Hematopoietic multipotent progenitor cell treated with erythropoietin and hydrocortisone succinate and interleukin-3 and kit ligand, for 15 days (in vitro differentiated cells): ENCODE results near the gene INHBE.
"Not testable (repeated sequence)": the region's sequence is repeated elsewhere in the genome, so short reads cannot be mapped to it uniquely, and the experiment has no call there.

Source experiments
- DNase-seq: peaks from one replicate; pipeline ENCODE4 v3.0.0-alpha.2; 2015; ENCODE audit warnings: low spot score

Gene INHBE

GRCh38 chr12:57476162-57476992 lies 21.3 kb downstream of the INHBE start:
- DNase-seq = no peak

- DNase-seq = no peak
Measured at GRCh38 chr12:57476993-57477709, 22.0 kb downstream of the INHBE start.

GRCh38 chr12:57477710-57478681 lies 22.9 kb downstream of the INHBE start:
- DNase-seq = no peak

GRCh38 chr12:57479043-57479375 lies 23.9 kb downstream of the INHBE start:
- DNase-seq = no peak

GRCh38 chr12:57479376-57480115 lies 24.4 kb downstream of the INHBE start, which contains the start of gene ARHGAP9:
TSS of gene ARHGAP9 (minus strand) at chr12:57479866. CDS start at chr12:57479406, 460 bp downstream.
- no peak for DNase-seq

GRCh38 chr12:57481671-57482070 lies 26.6 kb downstream of the INHBE start:
- DNase-seq = no peak

GRCh38 chr12:57483466-57483865 lies 28.4 kb downstream of the INHBE start:
- no peak for DNase-seq

- no peak for DNase-seq
Measured at GRCh38 chr12:57485695-57486094, 30.6 kb downstream of the INHBE start.

GRCh38 chr12:57487055-57487596 lies 32.0 kb downstream of the INHBE start:
- DNase-seq = no peak

- DNase-seq = peak; percentile 97
Measured at GRCh38 chr12:57487597-57488401, 32.7 kb downstream of the INHBE start, which contains the start of gene MARS1. TSS of gene MARS1 (plus strand) at chr12:57488068. CDS start at chr12:57488091, 23 bp downstream.

GRCh38 chr12:57488402-57489156 lies 33.5 kb downstream of the INHBE start:
- DNase-seq = peak; percentile 34

GRCh38 chr12:57489157-57489641 lies 34.1 kb downstream of the INHBE start:
- no peak for DNase-seq

- DNase-seq = no peak
Measured at GRCh38 chr12:57490126-57490525, 35.0 kb downstream of the INHBE start.

- peak; percentile 37 for DNase-seq
Measured at GRCh38 chr12:57491393-57492280, 36.5 kb downstream of the INHBE start.

GRCh38 chr12:57495051-57495701 lies 40.1 kb downstream of the INHBE start:
- DNase-seq = not testable (repeated sequence)

GRCh38 chr12:57496822-57497221 lies 41.7 kb downstream of the INHBE start:
- no peak for DNase-seq
